MM.1S (cell line): ENCODE results near the gene PLVAP.

Source experiments
- EZH2 ChIP-seq: fragments of 300-600 bp; sonication (generic); optimal IDR thresholded peaks from 2 replicates; pipeline ENCODE3; 2017; ENCODE audit warnings: low read depth, mild to moderate bottlenecking, antibody characterized with exemption, low read length, mixed read lengths
- EZH2phosphoT487 ChIP-seq: fragments of 300-600 bp; sonication (generic); IDR thresholded peaks from 2 replicates; pipeline ENCODE4 v1.6.1; 2018; ENCODE audit warnings: antibody characterized with exemption, low read length

DNA sequence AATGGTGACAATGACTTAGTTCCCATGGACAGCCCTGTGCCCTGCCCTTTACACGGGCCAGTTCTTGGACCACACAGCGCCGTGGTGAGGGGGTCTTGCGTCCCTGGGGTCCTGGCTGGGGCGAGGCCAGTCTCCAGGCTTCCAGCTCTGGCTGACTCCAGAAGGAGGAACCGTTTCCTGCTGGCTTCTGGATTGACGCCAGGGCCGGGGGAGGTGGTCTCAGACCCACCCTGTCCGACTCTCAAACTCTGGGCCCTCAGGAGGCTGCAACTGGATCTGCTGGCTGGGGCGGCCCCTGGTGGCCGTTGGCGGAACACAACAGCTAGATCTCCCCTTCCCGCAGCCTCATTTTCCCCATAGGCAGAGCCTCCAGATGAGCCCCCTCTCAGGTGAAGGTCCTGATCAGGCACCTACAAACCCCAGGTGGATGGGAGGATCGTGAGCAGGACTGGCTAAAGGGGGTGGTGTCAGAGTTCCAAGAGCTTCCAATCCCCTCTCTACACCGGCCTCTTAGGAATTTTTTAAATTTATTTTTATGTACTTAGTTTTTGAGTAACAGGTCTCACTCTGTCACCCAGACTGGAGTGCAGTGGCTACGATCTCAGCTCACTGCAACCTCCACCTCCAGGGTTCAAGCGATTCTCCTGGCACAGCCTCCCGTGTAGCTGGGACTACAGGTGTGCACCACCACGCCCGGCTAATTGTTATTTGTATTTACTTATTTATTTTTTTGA is 8.9 kb upstream of the PLVAP start:
- no peak for TF ChIP-seq EZH2phosphoT487
- no peak for TF ChIP-seq EZH2
